Breast epithelium (tissue), 4 donors: ENCODE data around the gene TMEM255B. TPM values are rescaled to one million over a fixed set of nuclear protein-coding genes. Genes with fewer than 3 reads are reported as not detected.
"Not testable (repeated sequence)": the region's sequence is repeated elsewhere in the genome, so short reads cannot be mapped to it uniquely, and the experiment has no call there.

Experiments used
- DNase-seq, 2 donors: peaks; one replicate each; pipeline ENCODE4 v3.0.0-alpha.2; 2019; ENCODE audit warnings: low spot score in 2 of 2
- H3K27ac ChIP-seq, 2 donors: fragments of 200-600 bp; sonication (generic) in 1 of 2; one replicate each; pipeline ENCODE4 v1.5.1; 2016 to 2019; ENCODE audit warnings: mild to moderate bottlenecking in 1 of 2
- H3K27me3 ChIP-seq, 2 donors: fragments of 200-600 bp; sonication (generic) in 1 of 2; one replicate each; pipeline versions ENCODE4 v1.5.1 to v1.6.0; 2017 to 2019; ENCODE audit warnings: control low read depth in 1 of 2, mild to moderate bottlenecking in 1 of 2
- H3K36me3 ChIP-seq: fragments of 200-600 bp; one replicate; pipeline ENCODE4 v1.5.1; 2019
- H3K4me1 ChIP-seq, 2 donors: fragments of 200-600 bp; sonication (generic); one replicate each; pipeline ENCODE4 v1.5.1; 2016 to 2019; ENCODE audit warnings: control low read depth in 1 of 2
- H3K4me3 ChIP-seq, 3 donors: fragments of 200-600 bp; sonication (generic); 1 replicate in 2 of 3; 2 replicates in 1 of 3; pipeline ENCODE4 v1.5.1; 2016 to 2019; ENCODE audit warnings: mild to moderate bottlenecking in 3 of 3, moderate library complexity in 2 of 3
- H3K9me3 ChIP-seq, 2 donors: fragments of 200-600 bp; sonication (generic) in 1 of 2; one replicate each; pipeline ENCODE4 v1.5.1; 2016 to 2019; ENCODE audit warnings: control low read depth in 1 of 2
- POLR2A ChIP-seq: fragments of 450-650 bp; IDR thresholded peaks from one replicate; pipeline ENCODE4 v1.6.1; 2016; ENCODE audit warnings: antibody characterized with exemption, mild to moderate bottlenecking, moderate library complexity
- POLR2AphosphoS5 ChIP-seq, 3 donors: sonication (generic); formaldehyde crosslinking; IDR thresholded peaks; one replicate each; pipeline ENCODE4 v1.6.1; 2017; ENCODE audit warnings: antibody characterized with exemption in 3 of 3
- intact Hi-C: fragments of 100-400 bp; cut with DNase I; formaldehyde crosslinking; loops from one replicate; pipeline ENCODE4 v1.15.1; 2023; ENCODE audit warnings: low total_unique reads
- total RNA-seq, 3 donors: library from RNA; depleted of rRNA; stranded (reverse); fragments of >200 nt; gene quantifications; one replicate each; pipeline ENCODE4 v1.1.0, GENCODE V29; 2016
- TF ChIP-seq, protein P1 (sequence below), 3 donors: fragments of 450-650 bp; IDR thresholded peaks; one replicate each; pipeline ENCODE4 v1.5.1; 2016 to 2017; ENCODE audit warnings: antibody characterized with exemption in 3 of 3, mild to moderate bottlenecking in 3 of 3, moderate library complexity in 3 of 3

Gene TMEM255B
- total RNA-seq, 3 donors from 2014 or later = 2.3 to 11.8 (median 5.2) TPM

DNA sequence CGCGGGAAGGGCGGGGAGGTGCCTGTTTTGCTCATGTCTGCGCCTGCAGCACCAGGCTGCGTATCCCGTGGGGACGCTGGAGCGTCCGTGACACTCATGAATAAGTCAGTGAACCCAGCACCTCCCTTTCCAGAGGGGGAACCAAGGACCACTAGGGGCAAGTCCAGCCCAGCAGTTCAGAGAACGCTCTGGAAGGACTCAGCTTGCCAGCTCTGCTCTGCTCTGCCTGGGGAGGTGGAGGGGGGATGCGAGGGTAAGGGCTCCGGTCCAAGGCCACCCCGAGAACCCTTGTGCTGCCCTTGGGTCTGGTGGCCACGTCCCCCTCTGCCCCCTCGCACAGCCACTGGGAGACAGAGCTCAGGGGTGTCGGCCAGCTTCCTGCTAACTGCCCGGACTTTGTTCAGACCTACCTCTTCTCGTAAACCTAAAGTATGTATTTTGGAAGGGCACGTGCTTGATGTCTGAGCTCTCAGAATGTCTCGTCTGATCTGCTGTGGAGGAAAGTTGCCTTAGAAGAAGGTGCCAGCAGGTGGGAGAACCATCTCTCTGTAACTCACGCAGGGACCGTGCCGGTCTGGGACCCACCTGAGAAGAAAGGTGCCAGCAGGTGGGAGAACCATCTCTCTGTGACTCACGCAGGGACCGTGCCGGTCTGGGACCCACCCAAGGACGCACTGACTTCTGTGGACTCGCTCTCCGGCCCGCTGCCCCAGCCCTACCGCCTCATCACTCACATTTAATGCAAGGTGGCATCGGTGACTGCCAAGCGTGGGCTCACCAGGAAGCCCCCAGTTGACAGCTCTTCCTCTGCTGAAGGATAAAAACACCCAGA is 34.1 kb downstream of the TMEM255B start:
- TF ChIP-seq, protein P1, sequence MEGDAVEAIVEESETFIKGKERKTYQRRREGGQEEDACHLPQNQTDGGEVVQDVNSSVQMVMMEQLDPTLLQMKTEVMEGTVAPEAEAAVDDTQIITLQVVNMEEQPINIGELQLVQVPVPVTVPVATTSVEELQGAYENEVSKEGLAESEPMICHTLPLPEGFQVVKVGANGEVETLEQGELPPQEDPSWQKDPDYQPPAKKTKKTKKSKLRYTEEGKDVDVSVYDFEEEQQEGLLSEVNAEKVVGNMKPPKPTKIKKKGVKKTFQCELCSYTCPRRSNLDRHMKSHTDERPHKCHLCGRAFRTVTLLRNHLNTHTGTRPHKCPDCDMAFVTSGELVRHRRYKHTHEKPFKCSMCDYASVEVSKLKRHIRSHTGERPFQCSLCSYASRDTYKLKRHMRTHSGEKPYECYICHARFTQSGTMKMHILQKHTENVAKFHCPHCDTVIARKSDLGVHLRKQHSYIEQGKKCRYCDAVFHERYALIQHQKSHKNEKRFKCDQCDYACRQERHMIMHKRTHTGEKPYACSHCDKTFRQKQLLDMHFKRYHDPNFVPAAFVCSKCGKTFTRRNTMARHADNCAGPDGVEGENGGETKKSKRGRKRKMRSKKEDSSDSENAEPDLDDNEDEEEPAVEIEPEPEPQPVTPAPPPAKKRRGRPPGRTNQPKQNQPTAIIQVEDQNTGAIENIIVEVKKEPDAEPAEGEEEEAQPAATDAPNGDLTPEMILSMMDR (IDR thresholded peaks at IDR 0.05) = no peak
- TF ChIP-seq POLR2AphosphoS5 (IDR thresholded peaks at IDR 0.05) (no peak), POLR2A (no peak)
- H3K27me3 ChIP-seq = peaks cover 0 to 5% of the 10 kb centered on the region in 2 donors
- no peaks in the 10 kb centered on the region for H3K36me3 ChIP-seq
- intact Hi-C loops = no loop called here
- no peaks in the 10 kb centered on the region for H3K4me1 ChIP-seq
- peak in 1 of 2 donors; percentile 41 for DNase-seq
- H3K9me3 ChIP-seq = no peaks in the 10 kb centered on the region
- no peak overlapping the region for H3K27ac ChIP-seq
- H3K4me3 ChIP-seq = no peak overlapping the region

DNA sequence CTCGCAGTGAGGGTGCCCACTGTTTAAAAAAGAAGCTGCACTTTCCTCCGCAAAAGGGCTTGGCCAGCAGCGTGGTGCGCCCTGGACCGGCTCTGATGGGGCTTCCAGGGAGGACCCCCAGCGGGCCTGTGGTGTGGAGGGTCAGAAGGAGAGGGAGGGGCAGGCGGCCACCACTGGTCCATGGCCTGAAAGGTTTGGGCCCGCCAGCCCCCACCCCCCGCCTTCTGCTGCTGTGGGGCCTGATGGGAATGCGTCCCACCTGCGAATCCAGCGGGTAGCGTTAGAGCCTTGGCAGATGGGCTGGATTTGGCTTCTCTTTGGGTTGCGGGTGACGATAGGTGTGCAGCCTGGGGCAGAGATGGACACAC is 34.7 kb downstream of the TMEM255B start:
- Histone ChIP-seq H3K4me1 (no peaks in the 10 kb centered on the region), H3K9me3 (no peaks in the 10 kb centered on the region), H3K27me3 (peaks cover 0 to 5% of the 10 kb centered on the region in 2 donors), H3K36me3 (no peaks in the 10 kb centered on the region), H3K27ac (no peak overlapping the region), H3K4me3 (no peak overlapping the region)
- intact Hi-C loops = no loop called here
- TF ChIP-seq, protein P1 (IDR thresholded peaks at IDR 0.05) = no peak
- TF ChIP-seq POLR2AphosphoS5 (IDR thresholded peaks at IDR 0.05) (no peak), POLR2A (no peak)
- DNase-seq = peak in 1 of 2 donors; percentile 39

DNA sequence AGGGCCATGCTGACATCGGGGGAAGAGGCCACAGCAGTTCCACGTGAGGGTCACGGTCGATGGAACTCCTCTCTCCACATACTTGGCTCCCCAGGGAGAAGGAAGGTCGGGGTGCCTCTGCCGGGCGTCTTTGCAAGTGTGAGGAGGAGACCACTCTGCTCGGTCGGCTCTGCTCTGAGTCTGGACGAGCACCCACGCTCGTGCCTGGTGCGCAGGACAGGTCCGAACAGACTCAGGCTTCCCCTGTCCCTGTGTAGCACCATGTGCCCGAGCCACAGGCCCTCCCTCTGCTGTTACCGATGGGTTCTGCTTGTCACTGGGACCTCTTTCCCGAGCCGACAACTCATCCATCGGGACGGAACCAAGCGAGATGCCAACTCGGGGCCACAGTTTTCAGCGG is 35.1 kb downstream of the TMEM255B start:
- H3K4me3 ChIP-seq = no peak overlapping the region
- no peaks in the 10 kb centered on the region for H3K9me3 ChIP-seq
- no peak for TF ChIP-seq POLR2AphosphoS5 (IDR thresholded peaks at IDR 0.05)
- TF ChIP-seq POLR2A = no peak
- no peaks in the 10 kb centered on the region for H3K4me1 ChIP-seq
- intact Hi-C loops = no loop called here
- H3K27ac ChIP-seq = no peak overlapping the region
- peaks cover 0 to 5% of the 10 kb centered on the region in 2 donors for H3K27me3 ChIP-seq
- H3K36me3 ChIP-seq = no peaks in the 10 kb centered on the region
- peak in 1 of 2 donors; percentile 38 for DNase-seq

DNA sequence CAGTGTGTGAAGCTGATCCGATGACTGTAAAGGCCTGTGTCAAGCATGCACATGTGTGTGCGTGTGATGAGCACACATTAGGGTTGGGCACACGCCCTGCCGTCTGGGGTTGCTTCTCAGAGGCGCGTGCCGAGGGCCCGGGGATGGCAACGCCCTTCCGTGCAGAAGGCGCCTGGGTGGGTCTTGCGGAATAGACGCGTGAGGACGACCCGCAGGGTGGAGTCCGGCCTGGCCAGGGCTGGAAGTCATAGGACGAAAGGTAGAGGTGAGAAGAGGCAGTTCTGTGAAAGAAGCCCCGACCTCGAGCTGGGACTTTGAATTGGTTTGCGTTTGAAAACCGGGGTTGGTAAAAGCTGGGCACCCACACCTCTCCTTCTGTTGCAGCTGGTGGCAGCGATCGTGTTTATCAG is 35.7 kb downstream of the TMEM255B start:
- TF ChIP-seq, protein P1 (IDR thresholded peaks at IDR 0.05) = no peak
- TF ChIP-seq POLR2A (no peak), POLR2AphosphoS5 (IDR thresholded peaks at IDR 0.05) (no peak)
- no peaks in the 10 kb centered on the region for H3K4me1 ChIP-seq
- no peaks in the 10 kb centered on the region for H3K36me3 ChIP-seq
- peaks cover 0 to 5% of the 10 kb centered on the region in 2 donors for H3K27me3 ChIP-seq
- H3K27ac ChIP-seq = no peak overlapping the region
- intact Hi-C loops = no loop called here
- H3K4me3 ChIP-seq = no peak overlapping the region
- DNase-seq = peak in 1 of 2 donors; percentile 39
- no peaks in the 10 kb centered on the region for H3K9me3 ChIP-seq

DNA sequence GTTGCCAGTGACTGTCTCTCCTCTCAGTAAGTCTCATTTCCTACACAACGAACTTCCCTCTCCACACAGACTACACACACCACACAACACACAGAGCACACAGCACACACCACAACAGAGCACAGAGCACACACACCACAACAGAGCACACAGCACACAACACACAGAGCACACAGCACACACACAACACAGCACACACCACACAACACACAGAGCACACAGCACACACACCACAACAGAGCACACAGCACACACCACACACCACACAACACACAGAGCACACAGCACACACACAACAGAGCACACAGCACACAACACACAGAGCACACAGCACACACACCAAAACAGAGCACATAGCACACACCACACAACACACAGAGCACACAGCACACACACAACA is 36.3 kb downstream of the TMEM255B start:
- H3K27me3 ChIP-seq, H3K36me3 ChIP-seq, H3K4me3 ChIP-seq, H3K27ac ChIP-seq, H3K4me1 ChIP-seq, H3K9me3 ChIP-seq, DNase-seq, intact Hi-C loops: not testable (repeated sequence)

DNA sequence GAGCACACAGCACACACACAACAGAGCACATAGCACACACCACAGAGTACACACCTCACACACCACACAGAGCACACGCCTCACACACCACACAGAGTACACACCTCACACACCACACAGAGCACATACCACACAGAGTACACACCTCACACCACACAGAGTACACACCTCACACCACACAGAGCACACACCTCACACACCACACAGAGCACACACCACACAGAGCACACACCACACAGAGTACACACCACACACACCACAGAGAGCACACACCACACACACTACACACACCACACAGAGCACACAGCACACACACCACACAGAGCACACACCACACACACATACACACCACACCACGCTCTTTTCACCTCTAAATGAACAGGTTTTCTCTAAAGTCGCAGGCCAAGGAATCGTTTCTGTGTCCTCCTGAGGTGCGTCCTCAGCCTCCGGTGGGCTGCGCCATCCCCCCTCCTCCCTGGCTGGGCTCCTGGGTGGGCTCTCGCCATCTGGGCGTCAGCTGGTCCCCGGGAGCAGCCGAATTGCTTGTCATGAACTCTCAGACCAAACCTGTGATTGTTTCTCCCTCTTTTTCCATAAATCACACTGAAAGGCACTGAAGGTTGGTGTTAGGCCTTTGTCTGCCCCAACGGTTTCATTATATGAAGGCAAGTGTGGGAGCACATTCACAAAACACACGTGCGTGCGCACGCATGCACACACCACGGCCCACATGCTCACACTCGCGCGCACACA is 37.4 kb downstream of the TMEM255B start:
- intact Hi-C loops = no loop called here
- H3K9me3 ChIP-seq = no peaks in the 10 kb centered on the region
- peak in 1 of 2 donors; percentile 40 for DNase-seq

More for the DNA sequence above, 37.4 kb downstream of the TMEM255B start:
- Histone ChIP-seq H3K4me3 (no peak overlapping the region), H3K4me1 (no peaks in the 10 kb centered on the region), H3K27ac (no peak overlapping the region), H3K36me3 (no peaks in the 10 kb centered on the region), H3K27me3 (peaks cover 0 to 5% of the 10 kb centered on the region in 2 donors)
- no peak for TF ChIP-seq POLR2AphosphoS5 (IDR thresholded peaks at IDR 0.05)
- no peak for TF ChIP-seq POLR2A
- TF ChIP-seq, protein P1 (IDR thresholded peaks at IDR 0.05) = no peak
